IMR-90 (cell line): Measurements from ENCODE around the gene PPFIBP2. TPM values are rescaled to one million over a fixed set of nuclear protein-coding genes. Genes with fewer than 3 reads are reported as not detected.

Experiments used
- ATAC-seq: fragments of 200-7000 bp; cut with Tn5 transposase; 2 replicates; pipeline ENCODE4 v1.9.1; 2020; ENCODE audit warnings: low read depth, mild to moderate bottlenecking, moderate library complexity
- BruUV-seq: library from RNA; stranded (reverse); fragments of 400-500 nt; replicated peaks from 2 replicates; lab custom pipeline; 2021; lab: Mats Ljungman, UMichigan
- CTCF ChIA-PET: fragments of 300-600 bp; formaldehyde crosslinking; extraction: SDS; loops from one replicate; lab custom pipeline; 2021; ENCODE audit warnings: antibody characterized with exemption; lab: Yijun Ruan, JAX
- POLR2A ChIA-PET: fragments of 300-600 bp; sonication (Branson Sonifier 250); formaldehyde crosslinking; loops from one replicate; lab custom pipeline; 2022; ENCODE audit warnings: antibody characterized with exemption; ENCODE audit not compliant: unreplicated experiment; lab: Charles Lee
- DNase-seq: peaks from one replicate; pipeline ENCODE4 v3.0.0; 2013
- H2AFZ ChIP-seq: replicated peaks from 2 replicates; pipeline ENCODE3; 2013; ENCODE audit warnings: low read length, mild to moderate bottlenecking; ENCODE audit not compliant: poor library complexity
- H2AK5ac ChIP-seq: 2 replicates; pipeline ENCODE4 v1.6.1; 2013; ENCODE audit warnings: low read depth, low read length, inconsistent platforms
- H2AK9ac ChIP-seq: replicated peaks from 2 replicates; pipeline ENCODE3; 2013; ENCODE audit warnings: mild to moderate bottlenecking, low read depth, low read length, moderate library complexity; ENCODE audit not compliant: poor library complexity
- H2BK120ac ChIP-seq: 2 replicates; pipeline ENCODE4 v1.6.1; 2013; ENCODE audit warnings: low read depth, low read length, inconsistent platforms
- H2BK15ac ChIP-seq: 3 replicates; pipeline ENCODE4 v1.6.1; 2013; ENCODE audit warnings: low read depth, low read length, inconsistent platforms
- H2BK20ac ChIP-seq: 2 replicates; pipeline ENCODE4 v1.6.1; 2013; ENCODE audit warnings: low read depth, mild to moderate bottlenecking, inconsistent platforms, low read length, moderate library complexity
- H2BK5ac ChIP-seq: 2 replicates; pipeline ENCODE4 v1.6.1; 2013; ENCODE audit warnings: mild to moderate bottlenecking, low read depth, low read length, inconsistent platforms; ENCODE audit not compliant: poor library complexity, severe bottlenecking
- H3K14ac ChIP-seq: replicated peaks from 2 replicates; pipeline ENCODE4 v1.6.1; 2013; ENCODE audit warnings: low read depth, low read length, inconsistent platforms
- H3K18ac ChIP-seq: 2 replicates; pipeline ENCODE4 v1.6.1; 2013; ENCODE audit warnings: low read depth, low read length, control low read depth
- H3K23ac ChIP-seq: 2 replicates; pipeline ENCODE4 v1.6.1; 2013; ENCODE audit warnings: low read depth, low read length, inconsistent platforms
- H3K27ac ChIP-seq: 2 replicates; pipeline ENCODE4 v1.5.1; 2013; ENCODE audit warnings: mild to moderate bottlenecking, control low read depth, low read length; ENCODE audit not compliant: insufficient read depth
- H3K27me3 ChIP-seq: 2 replicates; pipeline ENCODE4 v1.6.1; 2013; ENCODE audit warnings: low read length; ENCODE audit not compliant: control insufficient read depth, insufficient read depth
- H3K36me3 ChIP-seq: 2 replicates; pipeline ENCODE4 v1.6.1; 2013; ENCODE audit warnings: low read length, mixed read lengths; ENCODE audit not compliant: control insufficient read depth, insufficient read depth
- H3K4ac ChIP-seq: 2 replicates; pipeline ENCODE4 v1.6.1; 2013; ENCODE audit warnings: low read depth, low read length, inconsistent platforms
- H3K4me1 ChIP-seq: 2 replicates; pipeline ENCODE4 v1.6.1; 2013; ENCODE audit warnings: low read length, mixed read lengths; ENCODE audit not compliant: control insufficient read depth, insufficient read depth
- H3K4me2 ChIP-seq: 2 replicates; pipeline ENCODE4 v1.6.1; 2013; ENCODE audit warnings: low read depth, mild to moderate bottlenecking, control low read depth, low read length, moderate library complexity
- H3K4me3 ChIP-seq: 2 replicates; pipeline ENCODE4 v1.5.1; 2013; ENCODE audit warnings: low read depth, mild to moderate bottlenecking, control low read depth, low read length, moderate library complexity; ENCODE audit not compliant: insufficient read depth
- H3K56ac ChIP-seq: 2 replicates; pipeline ENCODE4 v1.6.1; 2013; ENCODE audit warnings: low read length, inconsistent platforms; ENCODE audit not compliant: insufficient read depth; ENCODE audit errors: extremely low read depth
- H3K79me1 ChIP-seq, 2 experiments: 2 replicates each; pipeline ENCODE4 v1.6.1; 2013; ENCODE audit warnings: low read length in 2 of 2, inconsistent platforms in 1 of 2, low read depth in 1 of 2
- H3K9ac ChIP-seq: 2 replicates; pipeline ENCODE4 v1.6.1; 2013; ENCODE audit warnings: low read depth, low read length, control low read depth
- H3K9me1 ChIP-seq: 2 replicates; pipeline ENCODE4 v1.6.1; 2013; ENCODE audit warnings: low read length, inconsistent platforms; ENCODE audit not compliant: insufficient read depth
- H3K9me3 ChIP-seq: 2 replicates; pipeline ENCODE4 v1.6.1; 2013; ENCODE audit warnings: low read length; ENCODE audit not compliant: control insufficient read depth, insufficient read depth
- H4K20me1 ChIP-seq: 2 replicates; pipeline ENCODE4 v1.6.1; 2013; ENCODE audit warnings: low read length, inconsistent platforms; ENCODE audit not compliant: insufficient read depth
- H4K5ac ChIP-seq: 2 replicates; pipeline ENCODE4 v1.6.1; 2013; ENCODE audit warnings: mild to moderate bottlenecking, low read depth, low read length, control low read depth
- H4K8ac ChIP-seq, 2 experiments: 2 replicates each; pipeline ENCODE4 v1.6.1; 2013; ENCODE audit warnings: low read depth in 2 of 2, low read length in 2 of 2, control low read depth in 1 of 2, inconsistent platforms in 1 of 2
- H4K91ac ChIP-seq: 2 replicates; pipeline ENCODE4 v1.6.1; 2013; ENCODE audit warnings: low read depth, low read length, inconsistent platforms; ENCODE audit not compliant: insufficient read depth
- BHLHE40 ChIP-seq: fragments of 150-350 bp; IDR thresholded peaks from 2 replicates; pipeline ENCODE4 v1.6.1; 2016; ENCODE audit warnings: mild to moderate bottlenecking, low read depth, low read length
- CEBPB ChIP-seq: IDR thresholded peaks from 2 replicates; pipeline ENCODE4 v1.6.1; 2012; ENCODE audit warnings: low read depth, low read length, improper control_type of control experiment
- CHD1 ChIP-seq: IDR thresholded peaks from 2 replicates; pipeline ENCODE4 v1.6.1; 2012; ENCODE audit warnings: low read depth, low read length, improper control_type of control experiment
- CTCF ChIP-seq: conservative IDR thresholded peaks from 2 replicates; pipeline ENCODE4 v1.5.1; 2012; ENCODE audit warnings: mild to moderate bottlenecking, low read depth, low read length, improper control_type of control experiment
- FOS ChIP-seq: fragments of 150-350 bp; IDR thresholded peaks from 2 replicates; pipeline ENCODE4 v1.6.1; 2016; ENCODE audit warnings: low read depth, low read length
- MAFK ChIP-seq: IDR thresholded peaks from 2 replicates; pipeline ENCODE4 v1.6.1; 2012; ENCODE audit warnings: low read depth, low read length, improper control_type of control experiment
- MAZ ChIP-seq: IDR thresholded peaks from 2 replicates; pipeline ENCODE4 v1.6.1; 2012; ENCODE audit warnings: low read depth, mild to moderate bottlenecking, low read length, improper control_type of control experiment, moderate library complexity, borderline replicate concordance
- MXI1 ChIP-seq: IDR thresholded peaks from 2 replicates; pipeline ENCODE4 v1.6.1; 2012; ENCODE audit warnings: low read depth, mild to moderate bottlenecking, low read length, moderate library complexity, borderline replicate concordance
- NFE2L2 ChIP-seq: fragments of 150-350 bp; IDR thresholded peaks from 2 replicates; pipeline ENCODE4 v1.6.1; 2016; ENCODE audit warnings: low read depth, mild to moderate bottlenecking, low read length
- POLR2A ChIP-seq: IDR thresholded peaks from 2 replicates; pipeline ENCODE4 v1.6.1; 2012; ENCODE audit warnings: mild to moderate bottlenecking, low read depth, low read length
- RAD21 ChIP-seq: IDR thresholded peaks from 2 replicates; pipeline ENCODE4 v1.6.1; 2012; ENCODE audit warnings: low read length, improper control_type of control experiment
- RCOR1 ChIP-seq: IDR thresholded peaks from 2 replicates; pipeline ENCODE4 v1.6.1; 2012; ENCODE audit warnings: mild to moderate bottlenecking, low read length, improper control_type of control experiment; ENCODE audit not compliant: insufficient replicate concordance
- RFX5 ChIP-seq: IDR thresholded peaks from 2 replicates; pipeline ENCODE4 v1.8.0; 2012; ENCODE audit warnings: low read depth, mild to moderate bottlenecking, low read length, moderate library complexity
- SMC3 ChIP-seq: fragments of 150-350 bp; IDR thresholded peaks from 2 replicates; pipeline ENCODE4 v1.6.1; 2016; ENCODE audit warnings: low read depth, mild to moderate bottlenecking, antibody characterized with exemption, low read length, moderate library complexity
- USF2 ChIP-seq: fragments of 150-350 bp; IDR thresholded peaks from 2 replicates; pipeline ENCODE4 v1.6.1; 2017; ENCODE audit warnings: mild to moderate bottlenecking, antibody characterized with exemption, low read length, low read depth
- WGBS, 2 experiments: methylation state at CpG; one replicate each; pipeline versions ENCODE4 v1.1.5 to v1.1.7; 2013; ENCODE audit warnings: missing lambda C conversion rate in 2 of 2; ENCODE audit not compliant: insufficient read length in 1 of 2; ENCODE audit errors: extremely low coverage in 2 of 2; 5-methylcytosine and 5-hydroxymethylcytosine counted together
- dilution Hi-C: fragments of 300-500 bp; cut with HindIII; formaldehyde crosslinking; loops from one replicate; pipeline ENCODE4 v1.14.3; 2018; ENCODE audit warnings: low sequenced_read_pairs; ENCODE audit not compliant: unreplicated experiment
- in situ Hi-C: fragments of 300-500 bp; cut with MboI; formaldehyde crosslinking; loops from 3 replicates; pipeline ENCODE4 v1.14.3; 2019; ENCODE audit warnings: low sequenced_read_pairs, inconsistent platforms, mixed read lengths
- intact Hi-C: fragments of 100-400 bp; cut with micrococcal nuclease; formaldehyde crosslinking; loops from 2 replicates; pipeline ENCODE4 v1.10.0; 2022
- polyA plus RNA-seq, 3 experiments: library from polyadenylated mRNA; depleted of rRNA; stranded (reverse); fragments of >200 nt; gene quantifications; 2 replicates each; pipeline ENCODE4 v1.2.3, GENCODE V29; 2012; ENCODE audit warnings: low replicate concordance in 1 of 3
- total RNA-seq: library from RNA; depleted of rRNA; stranded (reverse); fragments of >200 nt; gene quantifications from 2 replicates; pipeline ENCODE4 v1.2.3, GENCODE V29; 2012
- TF ChIP-seq, protein P1 (sequence below): fragments of 150-350 bp; IDR thresholded peaks from 2 replicates; pipeline ENCODE4 v1.6.1; 2016; ENCODE audit warnings: low read depth, mild to moderate bottlenecking, low read length, moderate library complexity, borderline replicate concordance

PPFIBP2 gene
- total and polyA plus RNA-seq, 2 of the 4 experiments (the other 2 are of a cell fraction) = 6.0 to 11.8 TPM

GRCh38 chr11:7569044-7569443, 55.2 kb downstream of the PPFIBP2 start:
- no peak overlapping the region for H4K5ac ChIP-seq
- H3K36me3 ChIP-seq = no peaks in the 10 kb centered on the region
- no peak for DNase-seq
- H2BK5ac ChIP-seq = no peak overlapping the region
- H2AFZ ChIP-seq = no peak overlapping the region
- no peak overlapping the region for H3K23ac ChIP-seq
- no peak overlapping the region for H3K18ac ChIP-seq
- H3K9ac ChIP-seq = no peak overlapping the region
- no TSS peak for BruUV-seq
- H3K9me3 ChIP-seq = no peaks in the 10 kb centered on the region
- no peak overlapping the region for H3K14ac ChIP-seq
- no peak overlapping the region for H3K27ac ChIP-seq
- 83% methylated on average over 1 of the region's 1 CpG; no CpG with 5 or more reads in 1 of the 2 experiments for WGBS, 2 experiments
- no peak overlapping the region for H2AK5ac ChIP-seq
- intact Hi-C loops = no loop called here
- TF ChIP-seq POLR2A = no peak
- no peak for TF ChIP-seq MXI1
- TF ChIP-seq MAFK = no peak
- TF ChIP-seq BHLHE40 = no peak
- TF ChIP-seq RFX5 = no peak
- TF ChIP-seq MAZ = no peak
- no peak for TF ChIP-seq CEBPB
- no peak for TF ChIP-seq CTCF
- TF ChIP-seq, protein P1, sequence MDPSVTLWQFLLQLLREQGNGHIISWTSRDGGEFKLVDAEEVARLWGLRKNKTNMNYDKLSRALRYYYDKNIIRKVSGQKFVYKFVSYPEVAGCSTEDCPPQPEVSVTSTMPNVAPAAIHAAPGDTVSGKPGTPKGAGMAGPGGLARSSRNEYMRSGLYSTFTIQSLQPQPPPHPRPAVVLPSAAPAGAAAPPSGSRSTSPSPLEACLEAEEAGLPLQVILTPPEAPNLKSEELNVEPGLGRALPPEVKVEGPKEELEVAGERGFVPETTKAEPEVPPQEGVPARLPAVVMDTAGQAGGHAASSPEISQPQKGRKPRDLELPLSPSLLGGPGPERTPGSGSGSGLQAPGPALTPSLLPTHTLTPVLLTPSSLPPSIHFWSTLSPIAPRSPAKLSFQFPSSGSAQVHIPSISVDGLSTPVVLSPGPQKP = no peak
- no peak for TF ChIP-seq RCOR1
- TF ChIP-seq SMC3 = no peak
- no peak for TF ChIP-seq USF2
- TF ChIP-seq RAD21 = no peak
- no peak for TF ChIP-seq NFE2L2
- TF ChIP-seq FOS = no peak
- TF ChIP-seq CHD1 = no peak
- H3K56ac ChIP-seq = no peak overlapping the region
- H2AK9ac ChIP-seq = no peak overlapping the region
- no peak overlapping the region for H2BK20ac ChIP-seq
- H4K20me1 ChIP-seq = no peaks in the 10 kb centered on the region
- dilution Hi-C loops = no loop called here
- no peak overlapping the region for H2BK120ac ChIP-seq
- no peaks in the 10 kb centered on the region for H3K79me1 ChIP-seq
- ChIA-PET CTCF (interaction anchor here (1.0 kb wide), 1 partner anchor 88 kb away, joined by 3 read pairs; no protein-coding TSS in a partner anchor), POLR2A (no interaction called here)
- H3K9me1 ChIP-seq = 0 out of 2 replicates have a peak, but pooled peaks cover 7% of the 10 kb centered on the region
- no peak overlapping the region for H4K8ac ChIP-seq
- in situ Hi-C loops = loop anchor here (25.0 kb wide), 2 partner anchors 318 to 418 kb away; partner anchors contain the start of gene EIF3F
- H3K4ac ChIP-seq = no peak overlapping the region
- peaks cover 18% of the 10 kb centered on the region for H3K4me1 ChIP-seq
- peaks cover 21% of the 10 kb centered on the region for H3K27me3 ChIP-seq
- ATAC-seq = no peak
- no peak overlapping the region for H2BK15ac ChIP-seq
- H4K91ac ChIP-seq = no peak overlapping the region
- no peak overlapping the region for H3K4me2 ChIP-seq
- no peak overlapping the region for H3K4me3 ChIP-seq
